ENCODE results near the gene C1R. TPM values are rescaled to one million over a fixed set of nuclear protein-coding genes. Genes with fewer than 3 reads are reported as not detected.
A peak's percentile ranks its signal among the peaks of the same experiment; 100 is the strongest.

The C1R gene
- total RNA-seq, 1 donor = 528 TPM

DNA sequence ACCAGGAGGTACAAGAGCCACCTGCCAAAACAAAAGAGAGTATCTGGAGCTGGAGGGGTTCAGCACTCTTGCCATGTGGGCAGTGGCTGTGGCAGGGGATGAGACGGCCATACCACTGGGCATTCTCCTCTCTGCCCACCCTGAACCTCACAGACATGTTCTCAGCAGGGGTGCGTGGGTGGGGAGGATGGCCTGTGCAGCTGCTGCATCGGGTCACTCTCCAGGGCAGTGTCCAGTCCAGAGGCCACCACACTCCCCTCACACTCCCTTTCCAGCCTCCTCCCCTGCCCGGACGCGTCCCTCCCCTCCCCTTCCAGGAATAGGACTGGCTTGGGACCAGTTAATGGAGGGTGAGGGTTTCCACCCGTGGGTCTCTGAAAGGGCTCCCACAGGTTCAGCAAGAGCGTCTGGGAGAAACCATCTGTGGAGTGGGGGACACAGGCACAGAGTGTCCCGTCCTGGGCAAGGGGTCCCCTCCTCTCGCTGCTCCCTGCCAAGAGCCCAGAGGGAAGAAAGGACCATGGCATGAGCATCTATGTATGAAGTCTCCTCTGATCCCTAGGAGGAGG is 501 bp downstream of the C1R start:
- peak; percentile 47 for DNase-seq (ENCODE audit: low read depth)
- H3K4me3 ChIP-seq (ENCODE audit: low read depth, low read length) = peak overlapping the region; percentile 95
- TF ChIP-seq, protein P1, sequence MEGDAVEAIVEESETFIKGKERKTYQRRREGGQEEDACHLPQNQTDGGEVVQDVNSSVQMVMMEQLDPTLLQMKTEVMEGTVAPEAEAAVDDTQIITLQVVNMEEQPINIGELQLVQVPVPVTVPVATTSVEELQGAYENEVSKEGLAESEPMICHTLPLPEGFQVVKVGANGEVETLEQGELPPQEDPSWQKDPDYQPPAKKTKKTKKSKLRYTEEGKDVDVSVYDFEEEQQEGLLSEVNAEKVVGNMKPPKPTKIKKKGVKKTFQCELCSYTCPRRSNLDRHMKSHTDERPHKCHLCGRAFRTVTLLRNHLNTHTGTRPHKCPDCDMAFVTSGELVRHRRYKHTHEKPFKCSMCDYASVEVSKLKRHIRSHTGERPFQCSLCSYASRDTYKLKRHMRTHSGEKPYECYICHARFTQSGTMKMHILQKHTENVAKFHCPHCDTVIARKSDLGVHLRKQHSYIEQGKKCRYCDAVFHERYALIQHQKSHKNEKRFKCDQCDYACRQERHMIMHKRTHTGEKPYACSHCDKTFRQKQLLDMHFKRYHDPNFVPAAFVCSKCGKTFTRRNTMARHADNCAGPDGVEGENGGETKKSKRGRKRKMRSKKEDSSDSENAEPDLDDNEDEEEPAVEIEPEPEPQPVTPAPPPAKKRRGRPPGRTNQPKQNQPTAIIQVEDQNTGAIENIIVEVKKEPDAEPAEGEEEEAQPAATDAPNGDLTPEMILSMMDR (IDR thresholded peaks at IDR 0.05; ENCODE audit: insufficient read depth, low read length) = no peak

DNA sequence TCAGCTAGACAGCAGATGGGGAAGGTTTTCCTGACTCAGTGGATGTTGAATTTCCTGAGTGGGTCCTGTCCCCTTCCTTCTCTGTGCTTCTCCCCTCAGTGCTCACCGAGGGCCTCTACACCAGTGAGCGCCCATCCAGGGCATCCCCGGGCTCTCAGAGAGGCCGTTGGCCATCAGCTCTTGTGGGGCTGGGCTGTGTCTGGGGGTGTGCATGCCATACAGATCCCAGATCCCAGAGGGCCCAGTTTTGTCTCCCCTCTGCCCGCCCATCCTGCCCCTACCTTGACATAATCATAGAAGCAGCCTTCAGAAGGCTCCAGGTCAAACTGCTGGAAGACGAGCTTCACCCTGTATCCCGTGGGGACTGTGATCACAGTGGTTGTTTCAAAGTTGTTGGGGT is 1.1 kb downstream of the C1R start:
- TF ChIP-seq, protein P1 (IDR thresholded peaks at IDR 0.05; ENCODE audit: insufficient read depth, low read length) = no peak
- DNase-seq (ENCODE audit: low read depth) = no peak
- H3K4me3 ChIP-seq (ENCODE audit: low read depth, low read length) = peak overlapping the region; percentile 95

DNA sequence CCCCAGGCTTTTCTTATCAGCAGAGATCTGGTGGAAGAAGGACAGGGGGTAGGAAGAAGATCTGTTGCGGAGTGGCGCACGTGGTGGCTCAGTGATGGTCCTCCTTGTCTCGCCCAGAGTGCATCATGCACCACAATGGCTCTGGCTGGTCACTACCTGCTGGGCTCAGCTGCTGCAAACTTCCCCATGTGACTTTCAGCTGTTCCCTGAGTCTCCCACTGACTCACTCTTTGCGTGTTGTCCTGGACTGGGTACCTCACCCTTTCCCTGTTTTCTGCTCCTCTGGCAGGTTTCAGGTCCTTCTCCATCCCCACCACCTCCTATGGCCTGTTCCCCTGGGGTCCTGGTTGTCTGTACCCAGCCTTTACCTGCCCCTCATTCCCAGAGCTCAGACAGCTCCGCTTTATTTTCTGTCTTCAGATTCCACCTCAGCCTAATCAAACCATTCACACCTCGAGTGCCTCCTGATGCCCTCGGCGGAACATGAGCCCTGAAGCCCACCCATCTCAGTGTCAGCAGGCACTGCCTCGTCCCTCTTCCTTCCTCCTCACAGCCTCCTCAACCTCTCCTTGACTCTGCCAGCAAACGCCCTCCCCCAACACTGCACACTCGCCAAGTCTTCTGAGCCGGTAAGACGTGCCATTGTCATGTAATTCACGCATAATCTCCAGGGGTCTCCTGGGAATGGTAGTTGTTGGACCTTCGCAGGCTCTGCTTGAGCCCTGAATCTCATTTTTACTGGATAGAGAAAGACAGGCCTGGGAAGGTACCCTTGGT is 1.8 kb downstream of the C1R start:
- peak overlapping the region; percentile 95 for H3K4me3 ChIP-seq (ENCODE audit: low read depth, low read length)
- TF ChIP-seq, protein P1 (IDR thresholded peaks at IDR 0.05; ENCODE audit: insufficient read depth, low read length) = no peak
- peak; percentile 30 for DNase-seq (ENCODE audit: low read depth)

DNA sequence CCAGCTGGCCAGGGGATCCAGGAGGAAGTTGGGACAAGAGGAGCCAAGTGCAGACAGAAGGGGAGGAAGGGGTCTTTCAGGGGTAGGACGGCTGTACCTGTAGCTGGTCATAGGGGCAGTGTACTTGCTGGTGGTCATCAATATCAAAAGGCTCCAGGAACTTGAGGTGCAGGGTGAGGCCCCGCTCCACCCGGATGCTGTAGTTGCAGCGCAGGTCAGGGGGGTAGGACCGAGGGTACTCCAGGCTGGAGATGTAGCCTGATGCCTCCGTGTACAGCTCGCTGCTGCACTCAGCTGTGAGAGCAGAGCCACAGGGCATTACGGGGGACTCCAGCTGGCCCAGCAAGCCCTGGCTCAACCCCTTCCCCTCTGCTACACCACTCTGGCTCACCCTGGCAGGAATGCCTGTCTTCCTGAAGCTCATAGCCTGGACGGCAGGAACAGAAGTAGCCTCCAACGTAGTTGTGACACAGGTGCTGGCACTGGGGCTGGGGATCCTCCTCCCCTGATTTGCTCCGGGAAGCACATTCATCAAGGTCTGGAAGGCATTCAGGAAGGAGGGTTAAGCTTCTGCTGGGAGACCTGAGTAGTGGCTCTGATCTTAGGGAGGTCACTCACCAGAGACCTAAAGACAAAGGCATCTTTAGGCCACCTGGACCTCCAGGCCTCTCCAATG is 2.9 kb downstream of the C1R start:
- DNase-seq (ENCODE audit: low read depth) = no peak
- TF ChIP-seq, protein P1 (IDR thresholded peaks at IDR 0.05; ENCODE audit: insufficient read depth, low read length) = no peak

DNA sequence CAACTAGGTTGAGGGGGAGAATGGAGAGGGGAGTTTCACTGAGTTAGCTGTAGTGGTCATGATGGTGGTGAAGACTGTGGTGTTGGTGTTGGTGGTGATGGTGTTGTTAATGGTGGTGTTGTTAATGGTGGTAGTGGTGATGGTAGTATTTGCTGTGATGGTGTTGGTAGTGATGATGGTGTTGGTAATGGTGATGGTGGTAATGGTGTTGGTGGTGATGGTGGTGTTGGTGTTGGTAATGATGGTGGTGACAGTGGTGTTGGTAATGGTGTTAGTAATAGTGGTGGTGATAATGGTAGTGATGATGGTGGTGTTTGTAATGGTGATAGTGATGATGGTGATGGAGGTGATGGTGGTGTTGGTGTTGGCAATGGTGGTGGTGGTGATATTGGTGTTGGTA is 9.1 kb downstream of the C1R start:
- DNase-seq (ENCODE audit: low read depth) = no peak
- no peak overlapping the region for H3K4me3 ChIP-seq (ENCODE audit: low read depth, low read length)
- TF ChIP-seq, protein P1 (IDR thresholded peaks at IDR 0.05; ENCODE audit: insufficient read depth, low read length) = no peak

More for the DNA sequence above, 2.9 kb downstream of the C1R start:
- peak overlapping the region; percentile 45 for H3K4me3 ChIP-seq (ENCODE audit: low read depth, low read length)

DNA sequence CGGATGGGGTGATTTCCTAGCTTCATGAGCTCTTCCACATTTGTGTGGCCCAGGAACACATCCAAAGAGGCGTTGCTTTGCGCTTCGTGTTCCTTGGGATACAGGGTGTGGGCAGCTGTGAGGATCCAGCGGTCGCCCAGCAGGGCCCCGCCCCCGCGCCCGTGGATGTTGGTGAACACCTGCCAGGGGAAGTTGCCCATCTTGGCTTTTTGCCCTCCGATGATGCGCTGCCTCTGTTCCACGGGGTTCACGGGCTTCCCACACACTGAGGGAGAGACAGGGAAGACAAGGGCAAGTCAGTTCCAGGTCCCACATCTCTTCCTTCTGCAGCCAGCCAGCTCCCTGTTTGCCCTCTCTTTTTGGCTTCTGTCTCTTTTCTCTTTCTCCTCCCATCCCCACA is 11.2 kb downstream of the C1R start:
- TF ChIP-seq, protein P1 (IDR thresholded peaks at IDR 0.05; ENCODE audit: insufficient read depth, low read length) = no peak
- no peak overlapping the region for H3K4me3 ChIP-seq (ENCODE audit: low read depth, low read length)
- DNase-seq (ENCODE audit: low read depth) = no peak
